HG02642 (cell line): ENCODE measurements around the gene LCN6.

Source experiments
- ATAC-seq: cut with Tn5 transposase; IDR thresholded peaks from one replicate; pipeline ENCODE4 v1.9.1; 2021; ENCODE audit warnings: mild to moderate bottlenecking; ENCODE audit not compliant: unreplicated experiment, poor library complexity

LCN6 gene

DNA sequence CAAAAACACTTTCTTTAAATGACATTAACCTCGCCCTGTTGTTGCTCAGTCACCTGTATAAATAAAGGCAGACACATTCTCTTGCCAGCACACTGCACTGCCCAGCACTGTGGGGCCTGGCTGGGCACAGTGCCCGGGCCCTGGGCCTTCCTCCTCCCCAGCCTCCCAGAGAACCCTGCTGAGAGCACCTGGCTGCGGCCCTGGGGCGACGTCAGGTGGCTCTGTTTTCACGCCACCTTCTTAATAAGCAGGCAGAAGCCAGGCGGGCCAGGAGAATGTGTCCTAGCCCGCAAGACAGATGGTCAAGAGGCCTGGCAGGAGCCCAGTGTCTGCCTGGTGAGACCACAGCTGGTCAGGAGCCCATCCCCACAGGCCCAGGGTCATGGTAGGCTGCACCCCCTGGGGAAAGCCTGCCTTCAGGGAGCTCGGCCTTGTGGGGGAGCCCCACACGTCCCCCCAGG, 52.9 kb downstream of the LCN6 start:
- ATAC-seq, result no peak

DNA sequence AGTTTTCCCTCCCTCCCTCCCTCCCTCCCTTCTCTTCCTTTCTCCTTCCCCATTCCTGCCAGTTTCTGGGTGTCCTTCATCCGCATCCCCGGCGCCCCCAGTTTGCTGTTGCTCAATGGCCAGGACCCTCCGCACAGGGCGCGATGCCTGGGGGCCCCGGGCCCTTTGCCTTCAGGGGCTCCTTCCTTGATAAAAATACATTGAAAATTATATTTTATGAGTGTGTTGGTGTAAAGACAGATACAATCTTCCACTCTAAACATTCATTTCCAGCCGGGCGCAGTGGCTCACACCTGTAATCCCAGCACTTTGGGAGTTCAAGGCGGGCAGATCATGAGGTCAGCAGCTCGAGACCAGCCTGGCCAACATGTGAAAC, 53.5 kb downstream of the LCN6 start:
- no peak for ATAC-seq

DNA sequence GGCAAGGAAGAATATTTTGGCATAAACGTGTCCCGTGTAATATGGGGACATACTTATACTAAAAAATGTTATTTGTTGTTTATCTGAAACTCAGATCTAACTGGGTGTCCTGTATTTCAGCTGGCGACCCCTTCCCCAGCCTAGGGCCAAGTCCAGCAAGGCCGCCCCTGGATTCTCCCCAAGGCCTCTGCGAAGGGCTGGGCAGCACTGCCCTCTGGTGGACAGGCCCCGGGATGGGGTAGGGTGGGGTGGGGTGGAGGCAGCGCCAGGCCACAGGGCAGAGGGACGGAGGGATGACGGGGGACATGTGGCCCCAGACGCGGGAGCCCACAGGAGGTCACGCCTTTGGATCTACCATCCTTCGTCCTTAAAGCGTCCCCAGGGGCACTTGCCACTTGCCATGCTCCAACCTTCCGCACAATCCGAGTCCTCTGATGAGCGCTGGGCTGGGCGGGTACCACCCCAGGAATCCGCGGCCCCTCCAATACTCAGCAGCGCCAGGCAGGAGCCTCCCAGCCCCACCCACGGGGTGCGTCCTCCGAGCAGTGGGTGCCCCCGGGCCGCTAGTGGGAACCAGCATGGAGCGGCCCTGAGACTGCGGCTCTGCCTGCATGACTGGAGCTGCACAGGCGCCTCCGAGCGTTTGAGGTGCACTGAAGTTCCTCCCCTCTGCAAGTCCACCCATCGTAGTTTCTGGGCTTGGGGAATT, 54.0 kb downstream of the LCN6 start:
- no peak for ATAC-seq
